Activated CD8-positive, alpha-beta memory T cell treated with anti-CD3 and anti-CD28 coated beads, Interleukin-2, amount 50 U/mL, for 1 hour (primary cell): ENCODE measurements around the gene MYH8.

Experiments used
- DNase-seq: peaks from one replicate; pipeline ENCODE4 v3.0.0-alpha.2; 2020; ENCODE audit errors: extremely low read depth

The MYH8 gene

DNA sequence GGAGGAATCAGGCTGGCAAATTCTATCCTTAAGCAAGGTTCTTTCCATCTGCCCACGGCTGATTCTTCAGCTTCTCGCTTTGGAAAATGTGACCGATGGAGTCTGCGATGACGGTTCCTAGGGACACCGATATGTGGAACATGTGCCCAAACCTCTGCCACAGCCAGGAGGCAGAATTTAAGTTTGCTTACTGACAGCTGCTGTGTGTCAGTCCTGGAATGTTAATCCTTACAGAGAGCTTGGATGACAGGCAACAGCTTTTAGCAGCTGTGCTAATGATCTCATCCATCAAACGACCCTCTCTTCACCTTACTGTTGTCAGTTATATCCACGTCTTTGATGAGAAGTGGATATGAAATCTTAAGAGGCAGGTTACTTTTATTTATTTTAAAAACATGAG lies 37.6 kb downstream of the MYH8 start:
- DNase-seq: no peak

DNA sequence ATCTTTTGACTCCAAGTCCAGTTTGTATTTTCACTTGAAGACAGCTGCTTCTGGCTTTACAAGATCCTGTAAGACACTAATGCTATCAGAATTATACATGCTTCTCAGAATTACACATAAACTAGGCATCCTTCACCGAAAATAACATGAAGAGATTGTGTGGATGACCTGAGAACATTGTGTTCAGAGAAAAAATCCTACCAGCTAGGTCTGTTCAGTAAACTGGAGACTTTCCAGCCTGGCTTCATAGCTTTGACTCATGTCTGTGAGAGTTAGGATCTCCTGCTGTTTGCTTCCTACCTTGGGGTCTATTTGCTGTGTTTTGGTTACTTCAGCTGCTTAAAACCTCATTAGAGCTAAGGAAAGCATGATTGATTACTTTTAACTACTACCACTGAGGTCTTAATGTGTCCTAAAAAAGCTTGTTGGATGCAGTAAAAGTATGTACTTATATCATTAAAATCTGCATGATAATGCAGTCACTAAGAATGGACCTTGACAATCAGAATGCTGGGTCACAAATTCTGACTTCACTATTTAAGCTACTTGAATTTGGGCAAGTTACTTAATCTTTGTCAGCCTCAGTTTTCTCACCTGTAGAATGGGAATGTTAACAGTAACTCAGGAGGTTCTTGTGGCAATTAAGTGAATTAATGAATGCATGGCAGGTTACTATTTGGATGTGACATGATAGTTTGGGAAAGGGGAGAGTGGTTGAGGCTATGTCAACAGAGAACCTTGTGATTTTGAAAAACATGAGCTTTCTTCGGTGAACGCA lies 40.9 kb downstream of the MYH8 start:
- no peak for DNase-seq

DNA sequence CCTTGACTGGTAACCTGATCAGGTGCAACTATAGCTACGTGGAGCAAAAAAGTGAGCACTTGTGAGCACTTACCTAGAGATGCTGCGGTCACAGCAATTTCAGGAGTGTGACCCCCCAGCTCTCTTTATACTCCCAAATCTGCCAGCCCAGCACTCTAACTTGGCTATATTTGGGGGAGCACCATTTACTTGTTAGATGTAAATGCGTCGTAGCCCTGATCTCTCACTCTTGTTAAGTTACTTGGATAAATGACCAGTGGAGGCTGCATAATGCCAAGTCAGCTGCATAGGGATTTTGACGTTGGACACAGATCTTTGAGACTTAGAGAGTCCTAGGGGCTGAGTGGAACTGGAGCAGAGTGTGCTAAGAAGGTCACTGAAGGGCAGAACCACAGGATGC lies 48.8 kb downstream of the MYH8 start, which contains the start of gene MYH13:
MYH13 (minus strand) TSS at position 101 of the 400 bp plus-strand sequence. CDS start 8,476 bp downstream, outside the sequence.
- DNase-seq: no peak

DNA sequence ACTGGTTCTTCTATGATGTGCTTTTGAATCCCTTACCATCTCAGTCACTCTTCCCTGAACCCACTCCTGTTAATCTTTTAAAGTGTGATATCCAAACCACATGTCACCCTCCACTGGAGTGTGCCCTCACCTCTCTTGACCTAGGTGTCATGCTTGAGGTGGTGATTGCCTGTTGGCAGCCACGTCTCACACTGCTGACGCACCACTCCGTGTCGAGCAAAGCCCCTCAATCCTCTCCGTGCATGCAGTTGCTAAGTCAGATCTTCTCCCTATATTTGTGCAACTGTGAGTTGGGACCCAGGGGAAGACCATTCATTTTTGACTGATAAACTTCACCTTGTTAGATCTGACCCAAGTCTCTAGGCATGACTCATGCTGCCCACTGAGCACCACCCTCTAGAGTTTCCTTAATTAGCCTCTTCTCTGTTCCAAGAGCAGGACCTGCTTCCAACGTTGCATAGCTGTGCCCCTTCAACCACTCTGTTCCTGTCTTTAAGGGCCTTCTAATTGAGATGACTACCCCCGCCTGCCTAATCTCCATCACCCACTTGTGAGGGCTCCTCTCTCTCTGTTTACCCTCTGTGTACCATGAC lies 51.6 kb downstream of the MYH8 start:
- no peak for DNase-seq

DNA sequence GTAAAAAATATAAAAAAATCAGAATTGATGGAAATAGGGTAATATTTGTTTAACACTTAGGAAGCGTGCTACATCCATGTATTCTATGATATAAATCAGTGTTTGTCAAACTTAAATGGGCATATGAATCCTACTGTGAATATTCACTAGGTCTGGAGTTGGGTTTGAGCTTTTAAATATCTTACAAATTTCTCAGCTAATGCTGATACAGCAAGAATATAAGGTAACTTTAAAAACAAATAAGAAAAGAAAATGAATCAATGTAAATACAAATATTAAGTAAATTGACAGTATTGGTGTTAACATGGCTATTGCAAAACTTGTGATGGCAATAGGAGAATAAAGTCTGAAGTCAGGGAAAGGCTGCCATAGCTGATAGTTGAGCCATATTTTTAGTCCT lies 52.5 kb downstream of the MYH8 start:
- DNase-seq: no peak

DNA sequence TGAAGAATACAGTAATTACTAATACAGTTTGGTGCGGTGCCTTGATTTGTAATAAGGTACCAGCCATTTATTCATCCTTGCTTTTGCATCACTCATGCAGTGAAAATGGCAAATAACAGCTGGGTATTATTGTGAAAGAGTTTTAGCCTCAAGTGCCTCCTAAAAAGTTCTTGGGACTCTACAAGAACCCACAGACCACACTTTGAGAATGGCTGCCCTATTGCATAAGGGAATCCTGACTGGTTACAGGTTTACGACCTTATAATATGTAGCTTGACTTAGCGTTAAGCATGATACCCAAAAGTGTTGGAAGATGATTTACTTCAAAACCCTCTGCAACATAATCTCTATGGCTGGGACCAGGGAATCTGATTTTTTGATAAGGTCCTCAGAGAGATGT lies 53.2 kb downstream of the MYH8 start:
- DNase-seq: no peak

DNA sequence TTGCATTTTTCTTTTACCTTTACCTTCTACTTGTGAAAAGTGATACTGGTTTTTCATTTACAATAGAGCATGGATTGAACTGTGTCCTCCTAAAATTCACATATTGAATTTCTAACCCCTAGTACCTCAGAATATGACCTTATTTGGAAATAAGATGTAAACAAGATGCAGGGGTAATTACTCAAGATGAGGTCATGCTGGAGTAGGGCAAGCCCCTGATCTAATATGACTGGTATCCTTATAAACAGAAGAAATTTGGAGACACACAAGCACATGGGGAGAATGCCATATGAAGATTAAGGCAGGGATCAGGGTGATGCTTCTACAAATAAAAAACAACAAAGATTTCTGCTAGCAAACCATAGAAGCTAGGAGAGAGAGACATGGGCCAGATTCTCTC lies 61.2 kb downstream of the MYH8 start:
- no peak for DNase-seq

DNA sequence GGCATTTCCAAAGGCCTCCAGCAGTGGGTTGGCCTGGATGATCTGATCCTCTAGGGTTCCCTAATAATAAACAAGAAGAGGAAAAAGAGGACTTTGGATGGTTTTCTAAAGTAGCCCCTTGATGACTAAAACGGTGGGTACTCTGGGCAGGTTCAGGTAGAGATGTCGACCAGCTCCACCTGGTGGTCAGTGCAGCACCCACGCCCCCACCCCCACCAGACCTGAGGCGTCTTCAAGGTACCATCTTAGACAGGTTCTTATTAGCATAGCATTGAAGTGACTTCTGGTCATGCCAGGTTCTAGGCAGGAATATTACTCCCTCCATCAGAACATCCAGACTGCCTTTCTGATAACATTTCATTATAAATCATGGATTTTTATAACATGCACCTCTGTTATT lies 64.0 kb downstream of the MYH8 start:
- no peak for DNase-seq

DNA sequence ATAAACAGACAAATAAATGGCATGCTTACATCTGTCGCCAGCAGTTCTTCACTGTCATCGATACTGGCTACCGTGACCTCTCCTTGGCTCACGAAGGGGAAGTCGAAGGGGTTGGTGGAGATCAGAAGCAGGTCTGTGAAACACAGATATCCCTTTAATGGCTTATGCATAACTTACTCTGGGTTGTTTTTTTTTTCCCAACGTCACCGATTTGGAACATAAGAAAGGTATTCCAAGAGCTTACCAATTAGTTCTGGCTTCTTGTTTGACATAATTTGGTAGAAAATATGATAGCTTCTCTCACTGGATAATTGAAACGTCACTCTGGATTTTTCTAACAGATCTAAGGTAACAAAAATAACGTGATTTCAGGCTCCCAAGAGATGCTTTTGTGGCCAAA lies 67.1 kb downstream of the MYH8 start:
- no peak for DNase-seq

DNA sequence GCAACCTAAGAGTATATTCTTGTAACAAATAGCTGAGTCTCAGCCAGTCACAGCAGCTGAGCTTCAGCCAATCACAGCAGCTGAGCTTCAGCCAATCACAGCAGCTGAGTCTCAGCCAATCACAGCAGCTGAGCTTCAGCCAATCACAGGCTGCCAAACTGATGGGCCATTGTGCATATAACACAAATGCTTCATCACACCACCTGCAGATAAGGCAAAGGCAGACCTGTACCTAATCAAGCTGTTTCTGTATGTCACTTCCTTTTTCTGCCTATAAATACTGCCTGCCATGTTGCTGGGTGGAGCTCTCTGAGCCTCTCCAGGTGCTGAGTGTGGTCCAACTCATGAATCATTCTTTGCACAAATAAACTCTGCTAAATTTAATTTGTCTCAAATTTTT lies 68.9 kb downstream of the MYH8 start:
- DNase-seq: no peak

DNA sequence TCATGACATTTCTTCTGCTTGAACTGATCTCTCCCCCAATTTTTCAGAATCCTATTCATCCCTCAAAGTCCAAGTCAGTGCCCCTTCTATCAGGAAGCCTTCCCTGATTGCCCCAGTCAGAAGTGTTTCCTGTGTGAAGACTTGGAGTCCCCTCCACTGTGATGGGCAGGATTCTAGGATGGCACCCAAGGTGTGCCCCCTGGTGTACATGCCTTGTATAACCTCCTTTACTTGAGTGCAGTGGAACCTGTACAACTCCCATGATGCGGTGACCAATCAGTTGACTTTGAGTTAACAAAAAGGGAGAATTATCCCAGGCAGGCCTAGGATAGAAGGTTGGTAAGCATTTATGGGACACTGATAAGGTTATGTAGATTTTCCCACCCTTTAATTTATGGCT lies 72.3 kb downstream of the MYH8 start:
- DNase-seq: no peak

DNA sequence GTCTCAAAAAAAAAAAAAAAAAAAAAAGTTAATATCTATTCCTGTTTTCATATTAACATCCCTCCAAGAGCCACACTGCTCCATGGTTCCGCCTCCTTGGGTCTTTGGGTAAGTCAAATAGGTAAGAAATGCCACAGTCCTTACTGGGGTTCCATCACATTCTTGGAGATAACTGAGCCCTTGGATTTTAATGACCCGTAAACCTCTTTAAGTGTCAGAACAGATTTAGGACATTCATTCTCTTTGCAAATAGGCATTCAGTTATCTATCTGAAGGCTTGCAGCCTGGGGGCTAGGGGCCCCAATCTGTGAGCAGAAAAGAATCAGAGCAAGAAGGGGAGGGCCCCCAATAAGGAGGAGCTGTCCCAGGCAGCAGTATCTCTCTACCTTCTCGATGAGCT lies 76.9 kb downstream of the MYH8 start:
- DNase-seq: no peak
